Measurements from ENCODE around the gene CELF4.
A peak's percentile ranks its signal among the peaks of the same experiment; 100 is the strongest.

CELF4 gene

DNA sequence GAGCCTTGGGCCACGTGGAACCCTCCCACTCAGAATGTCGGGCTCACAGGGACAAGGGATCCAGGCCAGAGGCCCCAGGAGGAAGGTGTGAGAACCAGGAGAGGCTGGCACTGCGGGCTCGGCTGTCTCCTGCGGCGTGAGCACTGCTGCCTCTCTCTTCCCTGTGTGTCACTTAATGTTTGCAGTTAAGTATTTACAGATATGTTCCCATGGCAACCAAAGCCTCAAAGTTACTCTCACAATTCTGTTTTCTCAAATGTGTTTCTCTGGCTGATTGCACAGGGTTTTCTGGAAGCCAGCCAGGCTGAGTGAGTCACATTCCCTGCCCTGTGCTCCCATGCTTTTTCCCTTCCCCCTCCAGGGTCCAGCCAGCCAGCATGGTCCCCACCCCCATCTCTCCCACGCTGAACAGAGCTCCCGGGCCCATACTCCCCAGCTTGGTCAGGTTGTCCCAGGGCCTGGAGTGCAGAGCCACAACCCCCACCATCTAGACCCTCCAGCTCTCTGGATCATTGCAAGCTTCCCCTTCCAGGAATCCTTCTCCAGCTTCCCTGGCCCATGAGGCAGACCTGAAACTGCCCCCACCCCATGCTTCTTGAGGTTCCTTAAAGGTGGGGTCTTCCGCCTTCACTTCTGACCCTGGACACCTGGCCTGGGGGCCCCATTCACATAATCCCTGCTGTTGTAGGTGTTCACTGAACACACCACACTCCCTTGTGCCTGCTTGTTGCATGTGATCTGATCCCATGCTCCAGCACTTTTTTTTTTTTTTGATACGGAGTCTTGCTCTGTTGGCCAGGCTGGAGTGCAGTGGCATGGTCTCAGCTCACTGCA, 265.9 kb downstream of the CELF4 start:
- H3K27me3 ChIP-seq (ENCODE audit: control insufficient read depth, insufficient read depth, low read length) = no peaks in the 10 kb centered on the region
- DNase-seq (ENCODE audit: low read depth, low spot score) = no peak
- H3K27ac ChIP-seq (ENCODE audit: low read length) = no peak overlapping the region
- H3K9me3 ChIP-seq (ENCODE audit: control insufficient read depth, insufficient read depth, low read length) = no peaks in the 10 kb centered on the region
- WGBS (ENCODE audit: insufficient coverage, insufficient read length) = no CpG with 5 or more reads among the region's 10 CpGs
- H3K4me3 ChIP-seq (ENCODE audit: low read length) = no peak overlapping the region
- no peaks in the 10 kb centered on the region for H3K36me3 ChIP-seq (ENCODE audit: control insufficient read depth, insufficient read depth, low read length)
- no peaks in the 10 kb centered on the region for H3K4me1 ChIP-seq (ENCODE audit: control insufficient read depth, insufficient read depth, low read length)

DNA sequence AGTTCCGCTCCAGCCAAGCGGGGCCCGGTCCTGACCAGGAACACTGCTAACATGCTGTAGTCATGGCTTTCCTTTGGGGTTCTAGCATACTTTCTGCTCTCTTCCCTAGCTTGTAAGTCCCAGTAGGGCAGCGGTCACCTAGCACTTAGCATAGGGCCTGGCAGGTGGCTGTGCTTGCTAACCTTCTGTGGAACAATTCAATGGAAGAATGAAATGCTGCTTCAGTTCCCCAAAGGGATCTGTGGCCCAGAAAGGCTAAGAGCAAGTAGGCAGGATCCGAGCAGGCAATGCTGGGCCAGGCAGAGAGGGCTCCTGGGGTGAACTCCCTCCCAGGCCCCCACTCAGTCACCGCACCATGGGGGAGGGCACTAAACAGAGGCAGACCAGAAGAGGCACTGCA, 266.8 kb downstream of the CELF4 start:
- no peak overlapping the region for H3K27ac ChIP-seq (ENCODE audit: low read length)
- no peaks in the 10 kb centered on the region for H3K9me3 ChIP-seq (ENCODE audit: control insufficient read depth, insufficient read depth, low read length)
- no peak overlapping the region for H3K4me3 ChIP-seq (ENCODE audit: low read length)
- no peaks in the 10 kb centered on the region for H3K27me3 ChIP-seq (ENCODE audit: control insufficient read depth, insufficient read depth, low read length)
- H3K36me3 ChIP-seq (ENCODE audit: control insufficient read depth, insufficient read depth, low read length) = no peaks in the 10 kb centered on the region
- DNase-seq (ENCODE audit: low read depth, low spot score) = no peak
- no CpG with 5 or more reads among the region's 6 CpGs for WGBS (ENCODE audit: insufficient coverage, insufficient read length)
- H3K4me1 ChIP-seq (ENCODE audit: control insufficient read depth, insufficient read depth, low read length) = no peaks in the 10 kb centered on the region

GRCh38 chr18:37297106-37297505, 268.5 kb downstream of the CELF4 start:
- DNase-seq (ENCODE audit: low read depth, low spot score) = no peak

GRCh38 chr18:37294951-37295350, 270.6 kb downstream of the CELF4 start:
- WGBS (ENCODE audit: insufficient coverage, insufficient read length) = no CpG with 5 or more reads among the region's 4 CpGs
- peaks cover 2% of the 10 kb centered on the region; the same call in 1 of the 2 replicates for H3K4me1 ChIP-seq (ENCODE audit: control insufficient read depth, insufficient read depth, low read length)
- no peaks in the 10 kb centered on the region for H3K27me3 ChIP-seq (ENCODE audit: control insufficient read depth, insufficient read depth, low read length)
- H3K4me3 ChIP-seq (ENCODE audit: low read length) = no peak overlapping the region
- no peaks in the 10 kb centered on the region for H3K9me3 ChIP-seq (ENCODE audit: control insufficient read depth, insufficient read depth, low read length)
- no peak overlapping the region for H3K27ac ChIP-seq (ENCODE audit: low read length)
- H3K36me3 ChIP-seq (ENCODE audit: control insufficient read depth, insufficient read depth, low read length) = no peaks in the 10 kb centered on the region
- DNase-seq (ENCODE audit: low read depth, low spot score) = peak; percentile 35

More at GRCh38 chr18:37297106-37297505, 268.5 kb downstream of the CELF4 start:
- no peaks in the 10 kb centered on the region for H3K27me3 ChIP-seq (ENCODE audit: control insufficient read depth, insufficient read depth, low read length)
- H3K9me3 ChIP-seq (ENCODE audit: control insufficient read depth, insufficient read depth, low read length) = no peaks in the 10 kb centered on the region
- WGBS (ENCODE audit: insufficient coverage, insufficient read length) = no CpG with 5 or more reads among the region's 6 CpGs
- H3K36me3 ChIP-seq (ENCODE audit: control insufficient read depth, insufficient read depth, low read length) = no peaks in the 10 kb centered on the region
- H3K27ac ChIP-seq (ENCODE audit: low read length) = no peak overlapping the region
- H3K4me1 ChIP-seq (ENCODE audit: control insufficient read depth, insufficient read depth, low read length) = no peaks in the 10 kb centered on the region
- no peak overlapping the region for H3K4me3 ChIP-seq (ENCODE audit: low read length)

DNA sequence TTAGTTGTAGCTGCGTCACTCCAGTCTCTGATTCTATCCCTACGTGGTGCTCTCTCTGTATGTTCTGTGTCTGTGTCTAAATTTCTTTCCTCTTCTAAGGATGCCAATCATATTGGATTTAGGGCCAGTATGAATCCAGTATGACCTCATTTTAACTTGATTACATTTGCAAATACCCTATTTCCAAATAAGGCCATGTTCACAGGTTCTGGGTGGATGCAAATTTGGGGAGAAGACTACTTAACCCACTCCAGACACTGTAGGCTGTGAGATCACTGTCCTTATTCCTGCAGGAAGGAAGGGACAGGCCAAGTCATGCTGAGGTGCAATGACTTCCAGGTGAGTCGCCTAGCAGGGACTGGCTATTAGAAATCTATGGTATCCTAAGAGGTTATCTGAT, 272.2 kb downstream of the CELF4 start:
- no CpG with 5 or more reads among the region's 3 CpGs for whole genome bisulfite sequencing (ENCODE audit: insufficient coverage, insufficient read length)

DNA sequence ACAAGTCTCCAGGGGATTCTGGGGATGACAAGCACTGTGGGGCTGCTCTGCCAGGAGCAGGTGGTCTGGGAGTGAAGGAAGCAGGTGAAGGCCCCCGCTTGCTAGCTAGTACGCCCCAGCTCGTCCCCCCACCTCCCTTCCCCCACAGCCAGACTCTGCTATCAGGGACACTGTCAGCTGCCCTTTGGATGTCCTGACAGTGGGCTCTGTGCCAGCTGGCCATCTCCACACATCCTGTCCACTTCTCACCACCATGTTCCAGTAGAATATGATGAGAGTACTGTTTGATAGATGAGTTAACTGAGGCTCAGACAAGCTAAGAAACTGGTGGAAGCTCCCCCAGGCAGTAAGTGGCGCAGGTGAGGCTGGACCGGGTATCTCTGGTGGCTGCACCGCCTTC, 276.2 kb downstream of the CELF4 start:
- Histone ChIP-seq H3K27ac (ENCODE audit: low read length) (no peak overlapping the region), H3K9me3 (ENCODE audit: control insufficient read depth, insufficient read depth, low read length) (no peaks in the 10 kb centered on the region), H3K27me3 (ENCODE audit: control insufficient read depth, insufficient read depth, low read length) (no peaks in the 10 kb centered on the region), H3K4me3 (ENCODE audit: low read length) (no peak overlapping the region), H3K4me1 (ENCODE audit: control insufficient read depth, insufficient read depth, low read length) (peaks cover 2% of the 10 kb centered on the region; the same call in 1 of the 2 replicates), H3K36me3 (ENCODE audit: control insufficient read depth, insufficient read depth, low read length) (no peaks in the 10 kb centered on the region)
- no CpG with 5 or more reads among the region's 6 CpGs for WGBS (ENCODE audit: insufficient coverage, insufficient read length)
- DNase-seq (ENCODE audit: low read depth, low spot score) = no peak

More for the DNA sequence above, 272.2 kb downstream of the CELF4 start:
- H3K27me3 ChIP-seq (ENCODE audit: control insufficient read depth, insufficient read depth, low read length) = no peaks in the 10 kb centered on the region
- no peak for DNase-seq (ENCODE audit: low read depth, low spot score)
- H3K4me1 ChIP-seq (ENCODE audit: control insufficient read depth, insufficient read depth, low read length) = peaks cover 2% of the 10 kb centered on the region; the same call in 1 of the 2 replicates
- no peak overlapping the region for H3K4me3 ChIP-seq (ENCODE audit: low read length)
- no peaks in the 10 kb centered on the region for H3K36me3 ChIP-seq (ENCODE audit: control insufficient read depth, insufficient read depth, low read length)
- H3K27ac ChIP-seq (ENCODE audit: low read length) = no peak overlapping the region
- H3K9me3 ChIP-seq (ENCODE audit: control insufficient read depth, insufficient read depth, low read length) = no peaks in the 10 kb centered on the region

DNA sequence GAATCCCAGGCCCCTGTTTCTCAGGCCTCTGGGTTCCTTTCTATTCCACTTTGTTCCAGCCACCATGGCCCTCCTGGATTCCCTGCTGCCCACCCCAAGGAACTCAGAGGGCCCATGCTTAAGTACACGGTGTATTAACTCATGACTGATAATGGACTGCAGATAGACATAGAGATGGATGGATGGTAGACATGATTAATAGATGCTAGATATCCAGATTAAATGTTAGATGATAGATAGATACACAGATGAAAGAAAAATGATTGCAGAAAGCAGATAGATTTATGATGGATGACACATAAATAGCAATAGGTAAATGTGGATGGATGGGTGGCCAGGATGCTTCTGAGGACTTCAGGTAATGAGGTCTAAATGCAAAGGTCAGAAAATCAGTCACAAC, 278.0 kb downstream of the CELF4 start:
- no peaks in the 10 kb centered on the region for H3K36me3 ChIP-seq (ENCODE audit: control insufficient read depth, insufficient read depth, low read length)
- H3K4me1 ChIP-seq (ENCODE audit: control insufficient read depth, insufficient read depth, low read length) = peaks cover 2% of the 10 kb centered on the region; the same call in 1 of the 2 replicates
- H3K4me3 ChIP-seq (ENCODE audit: low read length) = no peak overlapping the region
- H3K9me3 ChIP-seq (ENCODE audit: control insufficient read depth, insufficient read depth, low read length) = no peaks in the 10 kb centered on the region
- WGBS (ENCODE audit: insufficient coverage, insufficient read length) = no CpG with 5 or more reads among the region's 1 CpG
- no peaks in the 10 kb centered on the region for H3K27me3 ChIP-seq (ENCODE audit: control insufficient read depth, insufficient read depth, low read length)
- no peak for DNase-seq (ENCODE audit: low read depth, low spot score)
- H3K27ac ChIP-seq (ENCODE audit: low read length) = no peak overlapping the region

- Histone ChIP-seq H3K4me3 (ENCODE audit: low read length) (no peak overlapping the region), H3K27me3 (ENCODE audit: control insufficient read depth, insufficient read depth, low read length) (no peaks in the 10 kb centered on the region), H3K4me1 (ENCODE audit: control insufficient read depth, insufficient read depth, low read length) (peaks cover 3% of the 10 kb centered on the region; the same call in 1 of the 2 replicates), H3K36me3 (ENCODE audit: control insufficient read depth, insufficient read depth, low read length) (no peaks in the 10 kb centered on the region), H3K27ac (ENCODE audit: low read length) (no peak overlapping the region), H3K9me3 (ENCODE audit: control insufficient read depth, insufficient read depth, low read length) (no peaks in the 10 kb centered on the region)
- no CpG with 5 or more reads among the region's 9 CpGs for WGBS (ENCODE audit: insufficient coverage, insufficient read length)
- no peak for DNase-seq (ENCODE audit: low read depth, low spot score)
Measured at GRCh38 chr18:37286801-37287200, 278.8 kb downstream of the CELF4 start.

DNA sequence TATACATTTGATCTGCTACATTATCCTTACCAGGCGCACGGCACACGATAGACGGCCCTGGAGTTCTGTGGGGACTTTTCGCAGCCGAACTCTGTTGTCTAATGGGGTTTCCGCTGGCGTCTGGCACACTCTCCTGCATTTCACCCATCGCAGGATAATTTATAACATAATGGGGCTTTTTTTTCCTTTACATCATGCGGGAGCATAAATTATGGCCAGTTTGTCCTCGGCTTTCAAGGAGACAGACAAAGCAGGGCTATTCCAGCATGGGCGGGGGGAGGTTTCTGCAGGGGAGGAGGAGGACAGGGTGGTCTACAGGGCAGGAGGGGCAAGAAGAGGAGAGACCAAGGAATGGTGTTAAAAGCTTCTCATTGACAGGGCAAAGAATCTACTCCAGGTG, 279.8 kb downstream of the CELF4 start:
- Histone ChIP-seq H3K27ac (ENCODE audit: low read length) (no peak overlapping the region), H3K4me1 (ENCODE audit: control insufficient read depth, insufficient read depth, low read length) (0 out of 2 replicates have a peak, but pooled peaks cover 1% of the 10 kb centered on the region), H3K4me3 (ENCODE audit: low read length) (no peak overlapping the region), H3K9me3 (ENCODE audit: control insufficient read depth, insufficient read depth, low read length) (no peaks in the 10 kb centered on the region), H3K27me3 (ENCODE audit: control insufficient read depth, insufficient read depth, low read length) (no peaks in the 10 kb centered on the region), H3K36me3 (ENCODE audit: control insufficient read depth, insufficient read depth, low read length) (no peaks in the 10 kb centered on the region)
- no peak for DNase-seq (ENCODE audit: low read depth, low spot score)
- WGBS (ENCODE audit: insufficient coverage, insufficient read length) = no CpG with 5 or more reads among the region's 12 CpGs

GRCh38 chr18:37284260-37284659, 281.3 kb downstream of the CELF4 start:
- no peak for DNase-seq (ENCODE audit: low read depth, low spot score)
- no peak overlapping the region for H3K27ac ChIP-seq (ENCODE audit: low read length)
- whole genome bisulfite sequencing (ENCODE audit: insufficient coverage, insufficient read length) = no CpG with 5 or more reads among the region's 7 CpGs
- H3K36me3 ChIP-seq (ENCODE audit: control insufficient read depth, insufficient read depth, low read length) = no peaks in the 10 kb centered on the region
- no peak overlapping the region for H3K4me3 ChIP-seq (ENCODE audit: low read length)
- H3K4me1 ChIP-seq (ENCODE audit: control insufficient read depth, insufficient read depth, low read length) = 0 out of 2 replicates have a peak, but pooled peaks cover 1% of the 10 kb centered on the region
- no peaks in the 10 kb centered on the region for H3K27me3 ChIP-seq (ENCODE audit: control insufficient read depth, insufficient read depth, low read length)
- H3K9me3 ChIP-seq (ENCODE audit: control insufficient read depth, insufficient read depth, low read length) = no peaks in the 10 kb centered on the region
